GM10248 (cell line): ENCODE results near the gene MLPH.
"Not testable (repeated sequence)": the region's sequence is repeated elsewhere in the genome, so short reads cannot be mapped to it uniquely, and the experiment has no call there.

Experiments
- CTCF ChIA-PET: fragments of 300-600 bp; sonication (Branson Sonifier 250); formaldehyde crosslinking; extraction: SDS; loops from one replicate; lab custom pipeline; 2021; ENCODE audit warnings: antibody characterized with exemption; lab: Yijun Ruan, JAX
- POLR2A ChIA-PET: fragments of 350-650 bp; sonication (Branson Sonifier 250); formaldehyde crosslinking; extraction: SDS; loops from one replicate; lab custom pipeline; 2020; ENCODE audit warnings: antibody characterized with exemption; lab: Yijun Ruan, JAX
- DNase-seq: peaks from one replicate; pipeline ENCODE4 v3.0.0; 2012; ENCODE audit errors: extremely low spot score
- TF ChIP-seq, protein P1 (sequence below): IDR thresholded peaks from 2 replicates; pipeline ENCODE4 v1.5.1; 2012; ENCODE audit warnings: mild to moderate bottlenecking, low read depth; ENCODE audit errors: extremely low read depth, missing control alignments, control extremely low read depth

MLPH gene

DNA sequence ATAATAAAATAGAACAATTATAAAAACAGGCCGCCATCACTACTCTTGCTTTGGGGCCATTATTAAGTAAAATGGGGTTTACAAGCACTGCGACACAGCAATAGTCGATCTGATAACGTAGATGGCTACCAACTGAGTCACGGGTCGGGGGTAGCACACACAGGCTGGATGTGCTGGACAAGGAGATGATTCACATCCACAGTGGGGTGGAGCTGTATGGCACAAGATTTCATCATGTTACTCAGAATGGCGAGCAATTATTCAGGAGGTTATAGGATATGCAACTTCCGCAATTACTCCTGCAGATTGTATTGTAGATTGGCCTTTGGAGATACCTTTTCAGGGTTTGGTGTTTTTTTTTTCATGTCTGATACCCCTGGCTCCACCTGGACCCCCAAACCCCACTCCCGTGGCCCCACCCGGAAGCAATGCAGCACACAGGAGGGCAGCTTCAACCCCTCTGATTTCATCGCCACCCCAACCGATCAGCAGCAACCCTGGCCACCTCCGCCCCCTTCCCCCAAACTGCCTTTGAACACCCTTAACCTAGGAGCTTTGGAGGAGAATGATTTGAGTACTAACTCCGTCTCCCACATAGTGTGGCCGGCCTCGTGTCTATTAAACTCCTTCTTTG is 21.4 kb upstream of the MLPH start:
- POLR2A ChIA-PET, result no interaction called here
- DNase-seq, result no peak
- TF ChIP-seq, protein P1, sequence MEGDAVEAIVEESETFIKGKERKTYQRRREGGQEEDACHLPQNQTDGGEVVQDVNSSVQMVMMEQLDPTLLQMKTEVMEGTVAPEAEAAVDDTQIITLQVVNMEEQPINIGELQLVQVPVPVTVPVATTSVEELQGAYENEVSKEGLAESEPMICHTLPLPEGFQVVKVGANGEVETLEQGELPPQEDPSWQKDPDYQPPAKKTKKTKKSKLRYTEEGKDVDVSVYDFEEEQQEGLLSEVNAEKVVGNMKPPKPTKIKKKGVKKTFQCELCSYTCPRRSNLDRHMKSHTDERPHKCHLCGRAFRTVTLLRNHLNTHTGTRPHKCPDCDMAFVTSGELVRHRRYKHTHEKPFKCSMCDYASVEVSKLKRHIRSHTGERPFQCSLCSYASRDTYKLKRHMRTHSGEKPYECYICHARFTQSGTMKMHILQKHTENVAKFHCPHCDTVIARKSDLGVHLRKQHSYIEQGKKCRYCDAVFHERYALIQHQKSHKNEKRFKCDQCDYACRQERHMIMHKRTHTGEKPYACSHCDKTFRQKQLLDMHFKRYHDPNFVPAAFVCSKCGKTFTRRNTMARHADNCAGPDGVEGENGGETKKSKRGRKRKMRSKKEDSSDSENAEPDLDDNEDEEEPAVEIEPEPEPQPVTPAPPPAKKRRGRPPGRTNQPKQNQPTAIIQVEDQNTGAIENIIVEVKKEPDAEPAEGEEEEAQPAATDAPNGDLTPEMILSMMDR, result no peak
- CTCF ChIA-PET, result interaction anchor here (0.7 kb wide), 1 partner anchor 47 kb away, joined by 3 read pairs; no protein-coding TSS in a partner anchor

DNA sequence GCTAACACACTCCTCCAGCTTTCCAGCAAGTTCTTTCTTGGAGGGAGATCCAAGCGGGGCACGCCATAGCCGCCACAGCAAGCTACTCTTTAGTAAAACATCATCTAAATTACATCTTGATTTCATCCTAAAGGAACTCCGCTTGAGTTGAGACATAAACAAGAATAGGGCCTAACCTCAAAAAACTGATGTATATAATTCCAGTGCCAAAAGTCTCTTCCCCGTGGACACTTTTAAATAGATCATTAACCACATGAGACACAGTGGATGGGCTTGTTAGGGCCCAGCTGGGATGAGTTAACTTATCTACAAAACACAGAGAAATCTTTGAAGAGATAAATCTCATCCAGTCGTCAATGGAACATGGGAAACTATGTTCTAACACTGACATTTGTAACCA is 20.8 kb upstream of the MLPH start:
- CTCF ChIA-PET, result no interaction called here
- no peak for DNase-seq
- TF ChIP-seq, protein P1, result no peak
- POLR2A ChIA-PET, result no interaction called here

DNA sequence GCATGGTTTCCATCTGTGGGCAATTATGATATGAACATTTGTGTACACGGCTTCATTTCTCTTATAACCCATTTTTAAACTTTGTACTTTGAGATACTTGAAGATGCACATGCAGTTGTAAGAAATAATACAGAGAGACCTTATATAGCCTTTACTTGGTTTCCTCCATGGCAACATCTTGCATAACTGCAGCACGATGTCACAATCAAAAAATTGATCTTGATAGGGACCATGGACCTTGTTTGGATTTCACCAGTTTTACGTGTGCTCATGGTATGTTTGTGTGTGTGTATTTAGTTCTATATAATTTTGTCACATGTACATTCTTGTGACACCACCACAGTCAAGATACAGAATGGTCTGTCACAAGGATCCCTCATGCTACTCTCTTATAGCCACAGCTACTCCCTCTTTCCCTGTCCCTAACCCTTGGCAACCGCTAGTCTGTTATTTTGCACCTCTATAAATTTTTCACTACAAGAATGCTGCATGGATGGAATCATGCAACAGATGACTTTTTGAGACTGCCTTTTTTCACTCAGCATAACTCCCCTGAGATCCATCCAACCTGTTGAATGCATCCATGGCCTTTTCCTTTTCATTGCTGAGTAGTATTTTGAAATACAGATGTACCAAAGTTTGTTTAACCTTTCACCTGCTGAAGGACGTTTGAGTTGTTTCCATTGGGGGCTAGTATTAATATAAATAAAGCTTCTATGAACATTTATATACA is 19.4 kb upstream of the MLPH start:
- POLR2A ChIA-PET, result no interaction called here

DNA sequence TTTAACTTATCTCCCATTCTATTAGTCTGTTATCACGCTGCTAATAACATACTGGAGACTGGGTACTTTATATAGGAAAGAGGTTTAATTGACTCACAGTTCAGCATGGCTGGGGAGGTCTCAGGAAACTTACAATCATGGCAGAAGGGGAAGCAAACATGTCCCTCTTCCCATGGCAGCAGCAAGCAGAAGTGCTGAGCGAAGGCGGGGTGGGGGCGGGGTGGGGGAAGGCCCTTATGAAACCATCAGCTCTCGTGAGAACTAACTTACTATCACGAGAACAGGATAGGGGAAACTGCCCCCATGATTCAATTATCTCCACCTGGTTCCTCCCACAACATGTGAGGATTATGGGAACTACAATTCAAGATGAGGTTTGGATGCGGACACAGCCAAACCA is 17.6 kb upstream of the MLPH start:
- CTCF ChIA-PET, result interaction anchor here (0.8 to 1.5 kb wide), 3 partner anchors 8 to 313 kb away, joined by 3 to 5 read pairs (median 4); no protein-coding TSS in a partner anchor
- POLR2A ChIA-PET, DNase-seq: not testable (repeated sequence)

More for the DNA sequence above, 19.4 kb upstream of the MLPH start:
- TF ChIP-seq, protein P1, result no peak
- CTCF ChIA-PET, result interaction anchor here (1.0 to 1.5 kb wide), 2 partner anchors 41 to 46 kb away, joined by 3 to 5 read pairs; no protein-coding TSS in a partner anchor
- no peak for DNase-seq

DNA sequence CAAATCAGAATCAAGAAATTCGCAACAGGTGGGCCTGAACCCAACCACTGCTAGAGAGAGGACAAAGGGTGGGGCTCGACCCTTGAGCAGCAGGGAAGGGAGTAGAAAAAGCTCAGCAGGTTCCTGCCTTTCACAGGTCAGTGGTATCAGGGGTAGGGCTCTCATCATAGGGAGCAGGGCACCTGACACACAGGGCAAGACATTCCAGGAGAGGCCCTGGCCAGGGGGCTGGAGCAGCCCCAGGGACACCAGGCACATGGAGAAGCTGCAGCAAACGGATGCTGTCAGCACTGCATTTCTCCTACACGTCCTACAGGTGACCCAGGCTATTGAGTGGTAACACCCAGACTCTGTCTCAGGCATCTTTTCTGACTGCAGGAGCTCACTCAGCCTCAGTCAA is 17.2 kb upstream of the MLPH start:
- TF ChIP-seq, protein P1, result no peak
- no peak for DNase-seq
- POLR2A ChIA-PET, result no interaction called here
- CTCF ChIA-PET, result interaction anchor here (0.8 to 1.8 kb wide), 5 partner anchors 8 to 313 kb away, joined by 3 to 7 read pairs (median 4); no protein-coding TSS in a partner anchor

DNA sequence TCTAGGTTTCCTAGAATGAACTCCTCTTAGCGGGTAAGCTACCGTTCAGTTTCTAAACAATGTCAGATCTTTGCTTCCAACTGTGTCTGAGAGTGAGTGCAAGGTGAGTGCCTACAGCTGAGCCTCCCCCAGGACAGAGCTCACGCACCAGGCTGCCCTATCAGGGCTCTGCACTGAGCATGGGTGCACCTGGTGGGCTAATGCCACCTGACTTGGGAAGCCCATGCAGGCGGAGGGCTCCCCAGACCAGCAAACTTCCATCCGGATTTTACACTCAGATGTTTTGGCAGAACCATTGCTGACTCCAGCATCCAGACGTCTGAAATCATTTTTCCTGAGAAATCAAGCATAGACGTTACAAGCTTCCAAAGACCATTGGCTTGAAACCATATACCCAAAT is 16.1 kb upstream of the MLPH start:
- TF ChIP-seq, protein P1, result no peak
- DNase-seq, result no peak
- CTCF ChIA-PET, result interaction anchor here (1.3 to 1.8 kb wide), 2 partner anchors 20 to 101 kb away, joined by 4 to 7 read pairs; no protein-coding TSS in a partner anchor
- POLR2A ChIA-PET, result no interaction called here
